Activated CD8-positive, alpha-beta T cell treated with anti-CD3 and anti-CD28 coated beads, Interleukin-2, amount 10 ng/mL, durations not matched to agents 7 days and 5 days (primary cell): ENCODE measurements around the gene SGSH. TPM values are rescaled to one million over a fixed set of nuclear protein-coding genes. Genes with fewer than 3 reads are reported as not detected.

ENCODE experiments used
- ATAC-seq: fragments of 150-1000 bp; cut with Tn5 transposase; one replicate; pipeline ENCODE4 v1.10.0; 2021; ENCODE audit warnings: moderate library complexity
- CTCF ChIA-PET: fragments of 350-600 bp; sonication (Branson Sonifier 250); formaldehyde crosslinking; loops from one replicate; lab custom pipeline; 2021; ENCODE audit warnings: antibody characterized with exemption; lab: Charles Lee
- POLR2A ChIA-PET: fragments of 350-600 bp; sonication (Branson Sonifier 250); formaldehyde crosslinking; loops from one replicate; lab custom pipeline; 2021; ENCODE audit warnings: antibody characterized with exemption; lab: Charles Lee
- DNase-seq: peaks from one replicate; pipeline ENCODE4 v3.0.0-alpha.2; 2020
- H3K27ac Mint-ChIP-seq: one replicate; pipeline ENCODE4 v1.8.0; 2021; ENCODE audit warnings: mild to moderate bottlenecking, mixed read lengths
- H3K27me3 Mint-ChIP-seq: one replicate; pipeline ENCODE4 v1.8.0; 2021; ENCODE audit warnings: low read depth, mixed read lengths
- H3K36me3 Mint-ChIP-seq: one replicate; pipeline ENCODE4 v1.8.0; 2021; ENCODE audit warnings: low read depth, mixed read lengths
- H3K4me1 Mint-ChIP-seq: one replicate; pipeline ENCODE4 v1.8.0; 2021; ENCODE audit warnings: low read depth, mixed read lengths
- H3K4me3 Mint-ChIP-seq: one replicate; pipeline ENCODE4 v1.8.0; 2021; ENCODE audit warnings: mild to moderate bottlenecking, mixed read lengths
- H3K9me3 Mint-ChIP-seq: one replicate; pipeline ENCODE4 v1.8.0; 2022; ENCODE audit warnings: mixed read lengths; ENCODE audit not compliant: insufficient read depth
- total RNA-seq, 2 experiments: library from RNA; stranded (reverse); gene quantifications; one replicate each; pipeline ENCODE4 v1.2.3, GENCODE V29; 2021

The SGSH gene
- 1 to 10 TPM; 6.9 to 8.2 TPM for total RNA-seq

DNA sequence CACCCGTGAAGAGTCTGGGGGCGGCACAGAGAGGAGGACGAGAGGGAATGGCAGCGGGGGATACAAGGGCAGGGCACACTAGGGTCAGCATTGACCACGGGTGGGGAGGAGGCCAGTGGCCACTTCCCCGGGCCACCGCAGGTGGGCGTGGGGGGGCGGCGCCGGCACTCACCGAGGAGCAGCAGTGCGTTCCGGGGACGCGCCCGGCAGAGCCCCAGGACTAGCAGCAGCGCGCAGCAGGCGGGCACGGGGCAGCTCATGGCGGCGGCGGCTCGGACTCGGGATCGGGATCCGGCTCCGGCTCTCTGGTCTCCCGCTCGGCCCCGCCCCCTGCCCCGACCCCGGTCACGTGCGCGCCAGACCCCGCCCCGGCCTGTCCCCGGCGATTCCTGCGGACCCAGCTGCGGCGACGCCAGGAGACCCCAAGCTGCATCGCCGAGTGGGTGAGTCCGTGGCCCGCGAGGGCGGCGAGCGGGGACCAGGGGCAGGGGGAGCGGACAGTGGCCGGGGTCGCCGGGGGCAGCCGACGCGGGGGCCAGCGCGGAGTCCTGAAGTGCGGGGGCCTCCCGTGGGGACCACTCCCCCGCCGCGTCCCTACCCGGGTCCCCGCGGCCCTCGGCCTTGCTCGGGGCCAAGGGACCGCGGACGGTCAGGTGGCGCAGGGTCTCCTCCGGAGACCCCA is at the start of gene SGSH, which contains the start of gene SLC26A11:
TSS of gene SGSH (minus strand) at position 280 of the 682 bp plus-strand sequence. CDS start at position 260, 20 bp downstream.
TSS of gene SLC26A11 (plus strand) at position 374 of the 682 bp plus-strand sequence. CDS start 1,134 bp downstream, outside the sequence.
- ChIA-PET CTCF (no interaction called here), POLR2A (interaction anchor here (0.6 to 1.9 kb wide), 5 partner anchors 10 to 118 kb away, joined by 3 to 6 read pairs (median 4); partner anchors contain the start of gene GAA)
- Mint-ChIP-seq H3K27me3 (peaks cover 3% of the 10 kb centered on the region), H3K27ac (peak within 1 kb of the TSS; percentile 81), H3K4me3 (peak within 1 kb of the TSS; percentile 79), H3K36me3 (no peaks in the 10 kb centered on the region), H3K4me1 (peaks cover 17% of the 10 kb centered on the region), H3K9me3 (no peaks in the 10 kb centered on the region)
- ATAC-seq (peak; percentile 50), DNase-seq (peak; percentile 52)

- DNase-seq (no peak), ATAC-seq (no peak)
- Mint-ChIP-seq H3K4me1 (peaks cover 46% of the 10 kb centered on the region), H3K9me3 (no peaks in the 10 kb centered on the region), H3K27ac (no peak overlapping the region), H3K4me3 (no peak overlapping the region), H3K36me3 (peaks cover 53% of the 10 kb centered on the region), H3K27me3 (no peaks in the 10 kb centered on the region)
- ChIA-PET POLR2A (interaction anchor here (1.1 to 1.5 kb wide), 2 partner anchors 9 to 11 kb away, joined by 3 to 4 read pairs; partner anchors contain the start of gene RNF213), CTCF (no interaction called here)
Measured at GRCh38 chr17:80269405-80269807, 49.3 kb upstream of the SGSH start.

DNA sequence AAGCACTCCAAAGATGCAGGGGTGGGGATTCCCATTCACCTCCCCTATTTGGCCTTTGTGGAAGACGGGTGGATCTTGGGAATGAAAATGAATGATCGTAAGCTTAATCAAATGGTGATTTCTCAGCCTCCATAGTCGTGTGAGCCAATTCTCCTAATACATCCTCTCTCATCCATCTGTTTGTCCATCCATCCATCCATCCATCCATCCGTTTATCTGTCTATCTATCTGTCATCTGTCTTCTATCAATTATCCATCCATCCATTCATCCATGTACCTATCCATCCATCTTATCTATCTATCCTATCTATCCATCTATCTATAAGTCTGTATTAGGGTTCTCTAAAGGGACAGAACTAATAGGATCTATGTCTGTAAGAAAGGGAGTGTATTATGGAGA is 48.3 kb upstream of the SGSH start:
- ATAC-seq, result no peak
- H3K27me3 Mint-ChIP-seq, result no peaks in the 10 kb centered on the region
- H3K4me1 Mint-ChIP-seq, result peaks cover 38% of the 10 kb centered on the region
- no peak overlapping the region for H3K27ac Mint-ChIP-seq
- no peaks in the 10 kb centered on the region for H3K9me3 Mint-ChIP-seq
- POLR2A ChIA-PET, result interaction anchor here (0.6 kb wide), 1 partner anchor 36 kb away, joined by 3 read pairs; no protein-coding TSS in a partner anchor
- CTCF ChIA-PET, result interaction anchor here (1.1 kb wide), 1 partner anchor 73 kb away, joined by 3 read pairs; no protein-coding TSS in a partner anchor
- H3K4me3 Mint-ChIP-seq, result no peak overlapping the region
- DNase-seq, result no peak
- H3K36me3 Mint-ChIP-seq, result peaks cover 54% of the 10 kb centered on the region

DNA sequence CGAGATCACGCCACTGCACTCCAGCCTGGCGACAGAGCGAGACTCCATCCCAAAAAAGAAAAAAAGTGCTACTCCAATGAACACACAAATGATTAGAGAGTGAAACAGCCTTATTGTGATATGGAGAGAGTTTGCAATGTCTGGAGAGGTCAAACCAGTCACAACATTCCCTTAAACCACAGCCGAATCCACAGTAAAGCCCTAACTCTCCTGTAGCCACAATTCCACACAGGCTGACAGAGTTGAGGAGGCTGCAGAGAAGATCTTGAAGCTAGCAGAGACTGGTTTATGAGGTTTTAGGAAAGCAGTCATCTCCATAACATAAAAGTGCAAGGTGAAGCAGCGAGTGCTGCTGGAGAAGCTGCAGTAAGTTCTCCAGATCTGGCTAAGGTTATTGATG is 47.3 kb upstream of the SGSH start:
- CTCF ChIA-PET, result interaction anchor here (1.1 kb wide), 1 partner anchor 72 kb away, joined by 3 read pairs; no protein-coding TSS in a partner anchor
- H3K4me1 Mint-ChIP-seq, result peaks cover 39% of the 10 kb centered on the region
- H3K9me3 Mint-ChIP-seq, result no peaks in the 10 kb centered on the region
- peak overlapping the region; percentile 19 for H3K4me3 Mint-ChIP-seq
- H3K27ac Mint-ChIP-seq, result peak overlapping the region; percentile 52
- H3K27me3 Mint-ChIP-seq, result no peaks in the 10 kb centered on the region
- H3K36me3 Mint-ChIP-seq, result peaks cover 45% of the 10 kb centered on the region
- ATAC-seq (no peak), DNase-seq (no peak)
- POLR2A ChIA-PET, result interaction anchor here (1.6 kb wide), 1 partner anchor 48 kb away, joined by 4 read pairs; no protein-coding TSS in a partner anchor

GRCh38 chr17:80265205-80266068 is 45.3 kb upstream of the SGSH start:
- Mint-ChIP-seq H3K9me3 (no peaks in the 10 kb centered on the region), H3K27ac (peak overlapping the region; percentile 91), H3K36me3 (peaks cover 38% of the 10 kb centered on the region), H3K4me3 (peak overlapping the region; percentile 91), H3K4me1 (peaks cover 37% of the 10 kb centered on the region), H3K27me3 (no peaks in the 10 kb centered on the region)
- DNase-seq (peak; percentile 89), ATAC-seq (peak; percentile 45)
- ChIA-PET CTCF (interaction anchor here (0.8 to 1.5 kb wide), 6 partner anchors 8 to 120 kb away, joined by 3 to 5 read pairs (median 4); no protein-coding TSS in a partner anchor), POLR2A (interaction anchor here (1.0 to 4.9 kb wide), 5 partner anchors 12 to 127 kb away, joined by 3 to 38 read pairs (median 3); no protein-coding TSS in a partner anchor)

- peak; percentile 11 for ATAC-seq
- DNase-seq, result peak; percentile 83
- H3K9me3 Mint-ChIP-seq, result no peaks in the 10 kb centered on the region
- peaks cover 38% of the 10 kb centered on the region for H3K36me3 Mint-ChIP-seq
- H3K27me3 Mint-ChIP-seq, result no peaks in the 10 kb centered on the region
- peaks cover 37% of the 10 kb centered on the region for H3K4me1 Mint-ChIP-seq
- H3K4me3 Mint-ChIP-seq, result peak overlapping the region; percentile 91
- ChIA-PET CTCF (interaction anchor here (0.9 to 1.7 kb wide), 5 partner anchors 9 to 163 kb away, joined by 3 to 5 read pairs (median 3); partner anchors contain the start of gene GAA), POLR2A (interaction anchor here (0.6 to 4.9 kb wide), 9 partner anchors 11 to 456 kb away, joined by 3 to 38 read pairs (median 3); partner anchors contain the start of gene GAA)
- H3K27ac Mint-ChIP-seq, result peak overlapping the region; percentile 91
Measured at GRCh38 chr17:80264205-80265075, 44.3 kb upstream of the SGSH start.

DNA sequence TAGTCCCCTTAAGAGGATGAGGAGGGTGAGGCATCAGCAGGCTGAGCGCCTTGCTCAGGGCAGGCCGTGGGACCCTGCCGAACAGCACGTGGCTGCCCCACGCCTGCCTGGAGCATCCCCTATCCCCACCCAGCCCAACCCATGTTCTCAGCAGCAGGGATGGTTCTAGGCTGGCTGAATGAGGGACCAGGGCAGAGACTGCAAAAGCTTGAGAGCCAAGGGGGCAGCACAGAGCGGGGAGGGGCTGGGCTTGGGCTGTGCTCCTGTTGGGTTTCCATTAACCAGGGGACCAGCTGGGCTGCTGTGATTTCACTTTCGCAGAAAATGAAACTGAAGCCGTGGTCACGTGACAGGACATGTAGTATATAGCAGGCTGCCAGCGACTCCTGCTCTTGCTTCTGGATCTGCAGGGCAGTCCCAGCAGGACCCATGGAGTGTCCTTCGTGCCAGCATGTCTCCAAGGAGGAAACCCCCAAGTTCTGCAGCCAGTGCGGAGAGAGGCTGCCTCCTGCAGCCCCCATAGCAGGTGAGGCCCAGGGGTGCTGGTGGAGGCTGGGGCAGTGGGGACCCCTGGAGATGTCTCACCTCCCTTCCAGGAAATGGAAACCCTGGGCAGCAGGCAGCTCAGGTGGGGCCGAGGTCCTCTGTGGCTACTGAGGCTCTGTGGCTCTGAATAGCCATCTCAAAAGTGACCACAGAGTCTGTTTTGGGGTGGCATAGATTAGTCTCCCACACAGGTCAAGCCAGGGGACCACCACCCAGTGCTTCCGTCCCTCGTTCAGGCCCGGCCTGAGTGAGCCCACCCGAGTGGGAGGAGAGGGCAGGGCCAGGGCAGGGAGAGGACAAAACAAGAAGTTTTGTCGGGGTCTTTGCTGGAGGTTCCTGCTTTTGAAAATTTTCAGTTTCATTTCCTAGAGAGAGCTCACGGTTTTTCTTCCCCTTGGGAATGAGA is 43.4 kb upstream of the SGSH start:
- DNase-seq (peak; percentile 96), ATAC-seq (peak; percentile 37)
- Mint-ChIP-seq H3K4me3 (peak overlapping the region; percentile 91), H3K36me3 (peaks cover 38% of the 10 kb centered on the region), H3K27me3 (no peaks in the 10 kb centered on the region), H3K27ac (peak overlapping the region; percentile 91), H3K9me3 (no peaks in the 10 kb centered on the region), H3K4me1 (peaks cover 44% of the 10 kb centered on the region)
- ChIA-PET POLR2A (interaction anchor here (0.6 to 4.9 kb wide), 11 partner anchors 10 to 455 kb away, joined by 3 to 38 read pairs (median 3); partner anchors contain the start of gene GAA), CTCF (interaction anchor here (0.9 to 1.7 kb wide), 6 partner anchors 8 to 162 kb away, joined by 3 to 5 read pairs (median 3); partner anchors contain the start of gene GAA)

DNA sequence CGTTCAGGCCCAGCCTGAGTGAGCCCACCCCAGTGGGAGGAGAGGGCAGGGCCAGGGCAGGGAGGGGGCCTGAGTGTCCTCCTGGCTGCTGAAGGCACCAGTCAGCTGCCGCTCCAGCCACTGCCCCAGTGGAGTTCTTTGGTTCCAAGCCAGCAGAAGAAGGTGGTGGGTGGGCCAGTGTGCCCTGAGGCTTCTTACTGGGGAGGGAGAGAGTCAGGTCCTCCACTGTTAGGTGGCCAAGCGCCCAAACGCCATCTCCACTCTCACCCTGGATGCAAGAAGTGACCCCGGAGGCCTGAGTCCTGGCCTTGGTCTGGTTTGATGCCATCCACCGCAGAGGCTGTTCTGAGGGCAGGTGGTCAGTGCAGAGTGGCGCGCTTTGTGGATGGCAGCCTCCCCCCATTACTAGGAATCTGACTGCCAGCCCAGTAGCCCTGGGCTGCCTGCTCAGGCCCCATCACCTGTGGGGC is 42.7 kb upstream of the SGSH start:
- DNase-seq (no peak), ATAC-seq (no peak)
- H3K4me1 Mint-ChIP-seq, result peaks cover 52% of the 10 kb centered on the region
- ChIA-PET CTCF (interaction anchor here (1.0 to 1.2 kb wide), 2 partner anchors 12 to 68 kb away, joined by 3 read pairs; no protein-coding TSS in a partner anchor), POLR2A (interaction anchor here (0.6 to 4.9 kb wide), 4 partner anchors 9 to 45 kb away, joined by 3 to 38 read pairs (median 4); no protein-coding TSS in a partner anchor)
- H3K4me3 Mint-ChIP-seq, result peak overlapping the region; percentile 91
- peak overlapping the region; percentile 91 for H3K27ac Mint-ChIP-seq
- peaks cover 34% of the 10 kb centered on the region for H3K36me3 Mint-ChIP-seq
- H3K9me3 Mint-ChIP-seq, result no peaks in the 10 kb centered on the region
- H3K27me3 Mint-ChIP-seq, result no peaks in the 10 kb centered on the region

- peak overlapping the region; percentile 88 for H3K27ac Mint-ChIP-seq
- H3K4me3 Mint-ChIP-seq, result peak overlapping the region; percentile 91
- H3K27me3 Mint-ChIP-seq, result no peaks in the 10 kb centered on the region
- peaks cover 30% of the 10 kb centered on the region for H3K36me3 Mint-ChIP-seq
- CTCF ChIA-PET, result interaction anchor here (1.2 kb wide), 1 partner anchor 13 kb away, joined by 3 read pairs; no protein-coding TSS in a partner anchor
- POLR2A ChIA-PET, result interaction anchor here (0.6 to 4.9 kb wide), 4 partner anchors 8 to 162 kb away, joined by 3 to 38 read pairs (median 3); no protein-coding TSS in a partner anchor
- ATAC-seq (no peak), DNase-seq (no peak)
- no peaks in the 10 kb centered on the region for H3K9me3 Mint-ChIP-seq
- H3K4me1 Mint-ChIP-seq, result peaks cover 56% of the 10 kb centered on the region
Measured at GRCh38 chr17:80262291-80262690, 42.2 kb upstream of the SGSH start.
